ENCODE results near the gene C4orf51.

C4orf51 gene

DNA sequence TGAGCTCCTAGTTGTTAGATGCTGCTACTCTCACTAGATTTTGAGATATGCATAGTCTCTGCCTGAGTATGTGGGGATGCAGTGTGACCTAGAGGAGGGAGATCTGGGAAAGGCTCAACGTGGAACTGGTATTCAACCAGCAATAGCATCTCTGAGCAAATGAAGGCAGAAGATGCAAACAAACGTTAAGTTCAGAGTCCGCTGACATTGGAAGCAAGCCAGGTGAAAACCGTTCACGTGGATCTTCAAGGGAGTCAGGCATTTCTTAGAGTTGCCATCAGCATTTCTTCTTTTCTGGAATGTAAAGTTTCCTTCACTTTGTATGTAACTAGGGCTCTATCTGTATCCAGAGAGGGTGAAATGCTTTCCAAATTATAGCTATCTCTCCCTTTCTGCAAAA is 59.9 kb downstream of the C4orf51 start:
- in situ Hi-C loops (cut with MboI; ENCODE audit: low pct_unique_long_range_greater_than_20kb, low sequenced_read_pairs): no loop called here
- no peak for DNase-seq

DNA sequence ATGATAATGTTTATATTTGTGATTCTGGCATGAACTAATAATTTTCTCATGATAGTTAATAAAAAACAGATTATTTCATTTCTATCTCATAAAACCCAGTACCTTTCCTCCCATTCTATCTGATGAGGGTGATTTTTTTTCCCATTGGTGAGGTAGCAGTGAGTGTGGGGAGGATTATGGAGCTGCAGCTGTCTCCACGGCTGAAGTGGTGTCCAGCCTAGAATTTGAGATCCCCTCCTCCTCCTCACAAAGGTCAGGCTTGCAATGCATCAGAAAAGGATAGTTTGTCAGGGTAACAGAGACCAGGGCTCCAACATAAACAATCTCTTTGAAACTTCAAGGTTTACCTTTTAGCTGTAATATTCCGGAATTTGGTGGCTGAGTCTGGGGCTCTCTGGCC is 60.9 kb downstream of the C4orf51 start:
- in situ Hi-C loops (cut with MboI; ENCODE audit: low pct_unique_long_range_greater_than_20kb, low sequenced_read_pairs): no loop called here
- DNase-seq: no peak

DNA sequence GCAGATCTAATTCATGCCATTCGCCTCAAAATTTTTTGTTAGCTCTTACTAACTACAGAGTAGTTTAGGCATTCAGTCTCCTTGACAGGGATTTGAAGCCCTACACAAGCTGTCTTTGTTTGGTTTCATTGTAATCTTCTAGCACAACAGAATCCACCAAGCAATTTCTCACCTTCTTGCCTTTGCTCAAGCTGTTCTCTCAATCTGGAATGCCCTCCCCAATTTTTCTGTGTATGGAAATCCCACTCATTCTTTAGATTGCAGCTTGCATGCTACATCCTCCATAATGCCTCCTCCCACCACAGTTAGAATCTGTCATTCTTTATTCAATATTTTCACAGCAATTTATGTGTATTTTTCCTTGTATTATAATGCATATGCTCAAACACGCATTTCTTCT is 63.7 kb downstream of the C4orf51 start:
- no peak for DNase-seq
- in situ Hi-C loops (cut with MboI; ENCODE audit: low pct_unique_long_range_greater_than_20kb, low sequenced_read_pairs): no loop called here

DNA sequence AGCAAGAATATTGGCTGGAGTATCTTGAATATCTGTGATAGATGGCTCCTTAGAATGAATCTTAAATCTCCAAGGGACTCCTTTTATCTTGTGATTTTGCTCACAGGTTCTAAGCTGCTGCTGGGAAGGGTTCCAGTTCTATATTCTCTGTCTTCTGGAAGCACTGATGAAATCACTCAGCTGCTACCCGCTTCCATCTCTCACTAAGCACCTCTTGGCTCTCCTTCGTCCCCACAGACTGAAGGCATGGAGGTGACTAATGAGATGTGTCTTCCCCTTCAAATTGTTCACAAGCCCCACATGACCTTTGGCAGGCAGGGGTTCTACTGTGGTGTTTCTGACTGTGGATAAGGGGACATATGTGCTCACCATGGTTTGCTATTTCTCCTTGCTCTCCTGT is 75.9 kb downstream of the C4orf51 start:
- in situ Hi-C loops (cut with MboI; ENCODE audit: low pct_unique_long_range_greater_than_20kb, low sequenced_read_pairs): no loop called here
- no peak for DNase-seq

DNA sequence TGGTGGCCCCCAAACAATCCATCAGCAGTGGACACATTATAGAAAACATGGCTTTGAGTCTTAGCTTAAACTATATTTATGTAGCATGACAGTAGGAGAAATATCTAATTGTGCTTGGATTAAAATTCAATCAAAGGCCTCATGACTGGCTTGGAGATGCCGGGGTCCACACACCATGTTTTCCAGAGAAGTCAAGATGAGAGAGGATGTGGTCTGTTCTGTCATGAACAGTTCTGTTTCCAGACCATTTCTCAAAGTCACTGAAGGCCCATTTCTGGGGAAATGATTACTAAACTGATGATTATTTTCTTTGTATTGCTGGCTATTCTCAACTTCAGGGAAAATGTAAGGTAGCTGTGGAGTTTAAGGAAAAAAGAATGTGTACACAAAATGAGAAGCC is 76.3 kb downstream of the C4orf51 start:
- no peak for DNase-seq
- in situ Hi-C loops (cut with MboI; ENCODE audit: low pct_unique_long_range_greater_than_20kb, low sequenced_read_pairs): no loop called here

DNA sequence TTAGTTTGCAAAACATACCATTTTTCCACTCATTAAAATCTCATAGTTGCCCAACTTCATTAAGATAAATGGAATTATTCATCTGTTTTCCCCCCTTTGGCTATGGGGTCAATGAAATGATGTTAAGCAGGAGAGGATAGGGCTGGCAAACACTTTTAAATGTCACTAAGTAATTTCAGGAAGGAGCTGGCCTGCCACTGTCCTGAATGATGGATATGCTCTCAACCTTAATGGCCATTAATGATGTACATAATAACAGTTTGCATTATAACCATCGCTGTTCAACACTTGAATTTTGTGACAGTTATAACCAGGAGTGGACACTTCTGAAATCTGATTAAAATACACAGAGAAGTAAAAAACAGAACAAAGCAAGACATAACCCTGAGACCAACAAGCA is 77.2 kb downstream of the C4orf51 start:
- no peak for DNase-seq
- in situ Hi-C loops (cut with MboI; ENCODE audit: low pct_unique_long_range_greater_than_20kb, low sequenced_read_pairs): no loop called here

DNA sequence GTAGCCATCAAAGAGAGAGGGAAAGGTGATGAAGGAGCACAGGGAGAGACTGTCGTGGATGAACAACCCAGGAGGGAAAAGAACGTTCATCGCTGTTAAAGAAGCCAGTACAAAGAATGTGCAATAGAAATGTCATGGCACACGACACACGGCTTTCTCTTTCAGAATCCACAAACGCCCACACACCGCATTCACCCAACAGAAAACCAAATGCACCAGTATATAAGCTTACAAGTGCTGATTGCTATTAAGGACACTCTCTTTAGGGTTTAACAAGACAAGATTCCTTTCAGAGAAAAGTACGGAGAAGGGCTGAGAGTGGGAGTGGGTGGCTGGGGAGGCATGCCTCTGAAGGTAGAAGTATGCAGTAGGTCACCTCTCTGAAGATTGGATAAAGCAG is 80.2 kb downstream of the C4orf51 start:
- no peak for DNase-seq

DNA sequence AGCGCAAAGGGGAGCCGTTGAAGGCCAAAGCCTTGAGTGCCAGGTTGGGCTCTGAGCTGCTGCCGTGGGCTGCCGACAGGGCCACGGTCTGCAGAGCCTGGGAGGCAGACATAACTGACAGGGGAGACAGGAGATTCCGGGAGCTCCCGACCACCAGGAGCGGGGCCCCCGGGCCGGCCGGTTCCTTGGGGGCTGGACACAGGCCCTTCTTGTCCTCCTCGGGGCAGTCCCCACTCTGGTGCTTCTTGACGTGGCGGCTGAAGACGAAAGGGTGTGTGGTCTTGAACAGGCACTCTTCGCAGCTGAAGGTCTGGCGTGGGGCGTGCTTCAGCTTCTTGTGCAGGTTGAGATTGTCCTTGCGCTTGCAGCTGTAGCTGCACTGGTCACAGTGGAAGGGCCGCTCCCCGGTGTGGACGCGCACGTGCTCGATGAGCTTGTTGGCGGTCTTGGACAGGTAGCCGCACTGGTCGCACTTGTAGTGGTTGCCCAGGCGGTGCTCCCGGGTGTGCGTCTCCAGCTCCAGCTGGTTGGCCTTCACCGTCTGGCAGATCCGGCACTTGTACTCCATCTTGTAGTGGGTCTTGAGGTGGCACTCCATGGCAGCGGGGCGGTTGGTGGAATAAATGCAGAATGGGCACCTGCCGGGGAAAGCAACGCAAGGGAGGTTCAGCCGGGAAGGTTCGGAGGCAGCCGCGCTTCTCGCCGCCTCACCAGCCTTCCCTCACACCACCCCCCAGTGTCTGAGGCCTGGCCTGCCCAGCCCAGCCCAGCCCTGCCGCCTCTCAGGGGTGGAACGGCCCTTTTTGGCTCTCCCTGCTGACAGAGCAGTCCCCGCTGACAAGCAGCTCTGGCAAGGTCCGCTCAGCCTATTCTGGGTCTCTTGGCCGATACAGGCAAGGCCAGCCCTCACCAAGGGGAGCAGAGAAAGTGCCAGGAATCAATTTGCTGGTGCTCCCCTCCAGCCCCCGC is 81.3 kb downstream of the C4orf51 start:
- in situ Hi-C loops (cut with MboI; ENCODE audit: low pct_unique_long_range_greater_than_20kb, low sequenced_read_pairs): no loop called here
- no peak for DNase-seq

More for the DNA sequence above, 80.2 kb downstream of the C4orf51 start:
- in situ Hi-C loops (cut with MboI; ENCODE audit: low pct_unique_long_range_greater_than_20kb, low sequenced_read_pairs): no loop called here

DNA sequence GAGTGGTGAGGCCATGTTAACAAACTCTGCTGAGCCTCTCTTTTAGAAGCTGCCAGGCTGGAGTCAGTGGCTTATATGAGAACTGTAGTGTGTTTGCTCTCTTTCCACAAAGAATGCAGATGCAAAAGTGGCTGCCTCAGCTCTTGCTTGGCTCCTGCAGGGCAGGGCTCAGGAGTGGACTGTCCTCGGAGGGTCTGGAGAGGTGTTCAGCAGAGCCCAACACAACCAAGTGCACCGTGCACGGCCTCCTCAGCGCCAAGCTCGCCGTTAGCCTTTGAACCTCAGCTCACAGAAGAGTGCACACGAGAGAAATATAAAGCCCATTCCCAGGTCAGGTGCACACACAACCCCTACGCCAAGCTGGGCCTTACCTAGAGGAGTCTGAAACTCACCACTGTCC is 82.8 kb downstream of the C4orf51 start:
- no peak for DNase-seq
- in situ Hi-C loops (cut with MboI; ENCODE audit: low pct_unique_long_range_greater_than_20kb, low sequenced_read_pairs): no loop called here

DNA sequence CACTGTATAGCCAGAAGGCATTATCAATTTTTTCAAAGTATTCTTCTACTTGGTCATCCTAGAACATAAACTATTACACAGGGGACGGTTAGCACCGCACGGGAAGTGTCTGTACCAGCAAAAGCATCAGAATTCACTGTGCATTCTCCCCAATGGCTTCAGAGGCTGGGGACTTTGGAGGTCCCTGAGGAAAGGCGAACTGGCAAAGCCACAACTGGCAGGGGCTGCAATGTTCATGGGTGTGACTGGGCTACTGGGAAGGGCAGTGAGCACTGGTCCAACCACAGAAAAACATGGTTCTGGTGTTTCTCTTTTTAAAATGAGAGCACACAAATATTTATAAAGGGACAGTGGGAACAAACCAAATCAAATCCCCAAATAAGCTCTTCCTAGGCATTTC is 83.5 kb downstream of the C4orf51 start:
- in situ Hi-C loops (cut with MboI; ENCODE audit: low pct_unique_long_range_greater_than_20kb, low sequenced_read_pairs): no loop called here
- DNase-seq: no peak

DNA sequence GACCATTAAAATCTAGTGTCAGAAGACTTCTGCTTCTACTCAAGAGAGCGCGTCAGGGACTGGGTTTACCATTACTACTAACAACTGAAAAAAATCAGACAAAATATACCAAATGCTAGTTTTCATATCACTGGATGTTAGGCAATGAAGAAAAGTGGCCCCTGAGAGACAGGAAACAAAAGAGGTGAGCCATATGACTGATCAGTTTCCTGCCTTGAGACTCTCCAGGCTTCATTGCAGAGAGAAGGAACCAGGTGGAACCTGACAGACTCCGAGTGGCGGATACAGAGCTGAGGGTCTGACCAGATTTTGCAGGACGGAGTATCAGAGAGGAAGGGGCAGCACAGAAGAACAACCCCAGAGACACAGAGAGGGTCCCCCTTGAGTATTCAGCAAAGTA is 86.3 kb downstream of the C4orf51 start:
- DNase-seq: no peak
- in situ Hi-C loops (cut with MboI; ENCODE audit: low pct_unique_long_range_greater_than_20kb, low sequenced_read_pairs): no loop called here

DNA sequence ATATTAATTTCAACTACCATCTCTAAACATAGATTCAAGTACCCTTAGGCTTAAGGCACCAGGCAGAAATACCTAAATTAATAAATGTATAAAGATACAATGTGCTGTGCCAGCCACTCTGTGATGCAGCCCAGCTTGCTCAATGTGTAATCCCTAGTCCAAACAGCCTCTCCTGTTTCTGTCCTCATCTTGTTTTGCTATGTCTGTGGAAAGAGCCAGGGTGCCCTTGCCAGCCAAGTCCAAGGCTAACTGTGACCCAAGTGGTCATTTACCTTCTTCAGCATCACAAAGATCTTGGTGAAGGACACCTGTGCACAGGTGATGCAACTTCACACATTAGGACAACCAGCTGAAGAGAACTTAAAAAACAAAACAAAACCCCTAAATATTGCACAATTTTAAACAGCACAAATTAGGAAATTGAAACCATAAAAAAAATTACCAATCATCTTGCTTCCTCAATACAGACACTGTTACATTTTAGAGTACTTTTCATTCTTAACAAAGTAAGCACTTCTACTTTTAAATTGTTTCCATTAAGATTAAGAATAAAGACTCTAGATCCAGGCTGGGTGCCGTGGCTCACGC is 89.6 kb downstream of the C4orf51 start:
- in situ Hi-C loops (cut with MboI; ENCODE audit: low pct_unique_long_range_greater_than_20kb, low sequenced_read_pairs): no loop called here

DNA sequence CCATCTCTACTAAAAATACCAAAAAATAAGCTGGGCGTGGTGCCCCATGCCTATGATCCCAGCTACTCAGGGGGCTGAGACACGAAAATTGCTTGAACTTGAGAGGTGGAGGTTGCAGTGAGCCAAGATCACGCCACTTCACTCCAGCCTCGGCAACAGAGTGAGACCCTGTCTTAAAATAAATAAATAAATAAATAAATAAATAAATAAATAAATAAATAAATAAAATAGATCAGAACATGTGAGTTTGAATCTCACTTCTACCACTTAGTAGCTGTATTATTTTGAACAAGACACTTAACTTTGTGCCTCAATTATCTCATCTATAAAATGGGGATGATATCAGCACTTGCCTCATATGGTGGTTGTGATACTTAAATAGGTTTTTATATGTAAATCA is 90.2 kb downstream of the C4orf51 start:
- in situ Hi-C loops (cut with MboI; ENCODE audit: low pct_unique_long_range_greater_than_20kb, low sequenced_read_pairs): no loop called here
- DNase-seq: no peak

More for the DNA sequence above, 89.6 kb downstream of the C4orf51 start:
- DNase-seq: no peak

DNA sequence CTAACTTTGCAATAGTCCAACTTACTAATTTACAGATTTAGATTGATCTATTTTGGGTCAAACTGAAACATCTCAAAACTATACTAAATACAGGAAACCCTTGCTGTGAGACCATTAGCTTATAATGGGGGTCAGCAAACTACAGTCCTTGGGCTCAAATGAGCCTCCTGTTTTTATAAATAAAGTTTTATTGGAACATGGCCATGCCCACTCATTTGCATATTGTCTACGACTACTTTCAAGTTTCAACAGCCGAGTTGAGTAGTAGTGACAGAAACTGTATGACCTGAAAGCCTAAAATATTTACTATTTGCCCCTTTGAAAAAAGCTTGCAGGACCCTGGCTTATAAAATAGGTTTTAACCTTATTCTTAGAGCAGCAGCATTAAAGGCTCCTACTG is 92.4 kb downstream of the C4orf51 start:
- in situ Hi-C loops (cut with MboI; ENCODE audit: low pct_unique_long_range_greater_than_20kb, low sequenced_read_pairs): no loop called here
- DNase-seq: no peak

DNA sequence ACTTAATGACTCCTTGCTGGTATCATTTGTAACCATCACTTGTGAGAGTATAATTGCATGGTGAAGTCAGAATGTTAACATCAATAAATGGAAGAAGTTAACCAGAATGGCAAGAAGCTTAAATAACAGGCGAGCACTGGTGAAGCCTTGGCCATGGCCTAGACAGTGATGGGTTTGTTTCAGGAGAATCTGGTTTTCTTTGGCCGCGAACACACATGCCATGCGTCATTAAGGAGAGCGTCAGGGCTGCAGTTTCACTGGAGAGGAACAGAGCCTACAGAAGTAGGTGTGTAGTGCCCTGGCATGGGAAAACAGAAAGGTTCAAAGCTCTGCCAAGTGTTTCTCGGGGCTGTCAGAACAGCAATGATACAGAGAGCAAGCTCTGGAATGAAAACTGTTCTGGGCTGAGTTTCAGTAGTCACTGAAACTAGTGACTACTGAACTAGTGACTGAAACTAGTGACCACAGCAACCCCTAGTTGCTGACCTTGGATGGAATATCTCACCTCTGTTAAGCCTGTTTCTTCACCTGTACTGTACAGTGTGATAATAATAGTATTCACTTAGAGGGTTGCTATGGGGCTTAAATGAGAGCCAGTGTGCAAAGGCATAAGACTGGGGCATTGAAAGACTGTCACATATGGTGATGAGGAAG is 93.8 kb downstream of the C4orf51 start:
- in situ Hi-C loops (cut with MboI; ENCODE audit: low pct_unique_long_range_greater_than_20kb, low sequenced_read_pairs): no loop called here
- no peak for DNase-seq

DNA sequence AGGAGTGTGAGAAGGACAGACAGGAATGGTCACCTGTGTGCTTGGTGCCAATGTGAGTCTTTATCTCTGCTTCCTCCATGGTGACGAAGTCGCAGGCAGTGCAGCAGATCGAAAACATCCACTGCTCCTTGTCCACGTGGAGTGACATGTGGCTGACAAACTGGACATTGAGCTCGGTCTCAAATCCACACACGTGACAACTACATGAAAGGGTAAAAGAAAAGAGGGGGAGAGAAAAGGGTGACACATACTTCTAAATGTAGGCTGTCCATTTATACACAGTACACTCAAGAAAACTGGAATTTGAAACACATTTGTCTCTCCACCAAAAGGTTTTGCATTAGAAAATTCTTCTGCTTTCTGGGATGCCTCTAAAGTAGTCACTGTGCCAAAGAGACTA is 94.5 kb downstream of the C4orf51 start:
- DNase-seq: no peak
- in situ Hi-C loops (cut with MboI; ENCODE audit: low pct_unique_long_range_greater_than_20kb, low sequenced_read_pairs): no loop called here

DNA sequence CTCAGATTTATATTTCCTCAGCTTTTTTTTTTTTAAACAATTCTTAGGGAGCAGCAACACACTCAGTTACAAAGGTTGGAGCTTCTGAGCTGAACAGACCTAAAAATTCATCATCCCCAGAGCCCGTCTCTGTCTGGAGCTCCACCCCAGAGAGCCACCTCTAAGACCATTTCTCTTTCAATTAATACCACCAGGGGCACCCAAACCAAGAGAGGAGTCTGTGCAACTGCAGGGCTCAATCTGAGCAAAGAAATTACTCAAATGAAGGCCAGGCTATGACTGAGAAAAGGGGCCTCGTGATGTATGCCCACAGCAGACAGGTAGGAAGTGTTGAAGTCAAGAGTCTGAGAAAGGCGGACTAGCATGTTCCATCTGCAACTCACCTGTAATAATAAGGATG is 95.5 kb downstream of the C4orf51 start:
- DNase-seq: no peak
- in situ Hi-C loops (cut with MboI; ENCODE audit: low pct_unique_long_range_greater_than_20kb, low sequenced_read_pairs): no loop called here

DNA sequence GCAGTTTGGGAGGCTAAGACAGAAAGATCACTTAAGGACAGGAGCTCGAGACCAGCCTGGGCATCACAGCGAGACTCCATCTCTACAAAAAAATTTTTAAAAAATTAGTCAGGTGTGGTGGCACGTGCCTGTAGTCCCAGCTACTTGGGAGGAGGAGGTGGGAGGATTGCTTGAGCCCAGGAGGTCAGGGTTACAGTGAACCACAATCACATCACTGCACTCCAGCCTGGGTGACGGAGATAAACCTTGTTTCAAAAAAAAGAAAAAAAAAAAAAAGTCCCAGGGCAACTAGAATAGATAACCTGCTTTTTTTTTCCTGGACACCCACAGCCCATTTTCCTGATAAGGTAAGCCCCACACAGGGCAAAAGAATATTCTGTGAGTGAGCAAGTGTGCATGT is 96.3 kb downstream of the C4orf51 start:
- in situ Hi-C loops (cut with MboI; ENCODE audit: low pct_unique_long_range_greater_than_20kb, low sequenced_read_pairs): no loop called here
- DNase-seq: no peak

DNA sequence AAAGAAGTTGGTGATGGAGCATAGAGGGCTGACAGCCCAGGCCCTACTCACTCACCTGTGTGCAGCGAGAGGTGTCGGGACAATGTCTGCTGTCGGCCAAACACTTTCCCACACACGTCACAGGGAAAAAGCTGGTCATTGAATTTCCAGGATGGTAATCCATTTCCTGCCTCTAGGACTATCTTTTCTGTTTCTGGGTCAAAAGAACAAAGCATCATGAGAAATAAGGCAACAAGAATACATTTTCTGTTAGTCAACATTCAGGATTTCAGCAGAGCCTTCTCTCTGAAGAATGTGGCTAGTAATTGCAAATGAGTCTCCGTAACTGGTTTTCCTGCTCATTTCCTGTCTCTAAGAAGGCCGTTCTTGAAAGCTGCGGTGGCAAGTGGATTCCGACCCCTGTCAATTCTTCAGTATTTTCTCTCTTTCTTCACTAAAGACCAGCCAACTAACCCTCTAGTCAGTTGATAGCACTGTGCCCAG is 99.4 kb downstream of the C4orf51 start:
- no peak for DNase-seq
- in situ Hi-C loops (cut with MboI; ENCODE audit: low pct_unique_long_range_greater_than_20kb, low sequenced_read_pairs): no loop called here

DNA sequence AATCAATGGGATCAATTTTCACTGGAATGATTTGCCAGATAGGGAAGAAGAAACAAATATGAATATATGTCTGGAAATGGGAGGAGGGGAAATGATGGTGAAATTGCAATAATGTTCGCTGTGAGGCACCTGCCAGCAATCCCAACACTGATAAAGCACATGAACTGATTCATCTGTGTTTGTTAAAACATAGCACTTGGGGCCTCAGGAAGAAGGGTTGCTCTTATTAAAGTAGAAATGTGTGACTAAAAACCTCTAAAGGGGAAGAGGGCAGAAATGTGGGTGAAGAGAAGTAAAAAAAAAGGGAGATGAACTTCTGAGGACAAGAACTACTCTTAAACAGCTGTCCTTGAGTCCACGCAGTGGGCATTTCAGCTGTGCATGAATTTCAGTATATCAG is 101.4 kb downstream of the C4orf51 start:
- in situ Hi-C loops (cut with MboI; ENCODE audit: low pct_unique_long_range_greater_than_20kb, low sequenced_read_pairs): no loop called here
- DNase-seq: no peak

Measured in KBM-7 (cell line).